GM19099 (cell line): ENCODE data around the gene LOC128125822.

ENCODE experiments used
- POLR2A ChIP-seq: IDR thresholded peaks from 3 replicates; pipeline ENCODE4 v1.6.1; 2011; ENCODE audit warnings: low read depth; ENCODE audit not compliant: insufficient read length; ENCODE audit errors: extremely low read depth

Gene LOC128125822

GRCh38 chr6:63573076-63573898 is 1.0 kb downstream of the LOC128125822 start:
- peak; percentile 93 for TF ChIP-seq POLR2A

- no peak for TF ChIP-seq POLR2A
Observed at GRCh38 chr6:63573899-63574553, 1.7 kb downstream of the LOC128125822 start.

GRCh38 chr6:63574554-63574900 is 2.2 kb downstream of the LOC128125822 start:
- TF ChIP-seq POLR2A = no peak

- no peak for TF ChIP-seq POLR2A
Observed at GRCh38 chr6:63576147-63576772, 4.0 kb downstream of the LOC128125822 start.

- no peak for TF ChIP-seq POLR2A
Observed at GRCh38 chr6:63576985-63577712, 4.9 kb downstream of the LOC128125822 start.

GRCh38 chr6:63578757-63579156 is 6.5 kb downstream of the LOC128125822 start:
- no peak for TF ChIP-seq POLR2A

- no peak for TF ChIP-seq POLR2A
Observed at GRCh38 chr6:63579937-63580703, 7.8 kb downstream of the LOC128125822 start.

GRCh38 chr6:63580704-63580961 is 8.4 kb downstream of the LOC128125822 start:
- no peak for TF ChIP-seq POLR2A

- no peak for TF ChIP-seq POLR2A
Observed at GRCh38 chr6:63581355-63582013, 9.2 kb downstream of the LOC128125822 start.

- TF ChIP-seq POLR2A = no peak
Observed at GRCh38 chr6:63582579-63583231, 10.4 kb downstream of the LOC128125822 start.

GRCh38 chr6:63584125-63584514 is 11.8 kb downstream of the LOC128125822 start:
- no peak for TF ChIP-seq POLR2A

- no peak for TF ChIP-seq POLR2A
Observed at GRCh38 chr6:63584566-63584965, 12.3 kb downstream of the LOC128125822 start.

GRCh38 chr6:63589952-63590411 is 17.7 kb downstream of the LOC128125822 start:
- TF ChIP-seq POLR2A = no peak

GRCh38 chr6:63592886-63593285 is 20.6 kb downstream of the LOC128125822 start:
- no peak for TF ChIP-seq POLR2A
